Measurements from ENCODE around the gene THRAP3. TPM values are rescaled to one million over a fixed set of nuclear protein-coding genes. Genes with fewer than 3 reads are reported as not detected.

The THRAP3 gene
- total RNA-seq, 2 experiments from 2014 or later, result 136 to 140 TPM

GRCh38 chr1:36337830-36338229, 113.6 kb downstream of the THRAP3 start:
- peaks cover 8% of the 10 kb centered on the region for H3K36me3 Mint-ChIP-seq (ENCODE audit: low read depth)
- ATAC-seq, result no peak

DNA sequence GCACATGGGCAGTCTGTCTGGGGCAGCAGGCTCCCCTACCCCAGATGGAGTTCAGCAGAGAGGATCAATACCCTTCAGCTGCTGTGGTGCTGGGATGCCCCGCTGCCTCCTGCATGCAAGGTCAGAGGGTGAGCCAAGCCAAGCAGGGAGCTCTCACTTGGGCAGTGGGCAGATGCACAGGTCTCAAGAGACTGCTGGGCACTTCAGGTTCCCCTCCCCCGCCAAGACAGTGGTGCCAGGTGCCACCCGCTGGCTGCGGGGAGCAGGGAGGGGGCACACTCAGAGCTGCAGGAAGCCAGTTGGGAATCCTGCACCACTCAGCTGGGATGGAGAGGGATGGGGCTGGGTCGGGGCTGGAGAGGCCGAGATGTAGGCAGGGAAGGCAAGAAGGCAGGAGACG, 115.0 kb downstream of the THRAP3 start:
- POLR2A ChIA-PET, result no interaction called here

More at GRCh38 chr1:36337830-36338229, 113.6 kb downstream of the THRAP3 start:
- Mint-ChIP-seq H3K4me1 (ENCODE audit: low read depth) (peaks cover 19% of the 10 kb centered on the region), H3K27ac (no peak overlapping the region), H3K4me3 (no peak overlapping the region), H3K27me3 (ENCODE audit: low read depth) (no peaks in the 10 kb centered on the region), H3K9me3 (ENCODE audit: insufficient read depth) (no peaks in the 10 kb centered on the region)
- CTCF ChIA-PET, result no interaction called here
- no peak for DNase-seq
- POLR2A ChIA-PET, result interaction anchor here (0.6 kb wide), 1 partner anchor 189 kb away, joined by 3 read pairs; the partner anchor contains the start of gene TRAPPC3

DNA sequence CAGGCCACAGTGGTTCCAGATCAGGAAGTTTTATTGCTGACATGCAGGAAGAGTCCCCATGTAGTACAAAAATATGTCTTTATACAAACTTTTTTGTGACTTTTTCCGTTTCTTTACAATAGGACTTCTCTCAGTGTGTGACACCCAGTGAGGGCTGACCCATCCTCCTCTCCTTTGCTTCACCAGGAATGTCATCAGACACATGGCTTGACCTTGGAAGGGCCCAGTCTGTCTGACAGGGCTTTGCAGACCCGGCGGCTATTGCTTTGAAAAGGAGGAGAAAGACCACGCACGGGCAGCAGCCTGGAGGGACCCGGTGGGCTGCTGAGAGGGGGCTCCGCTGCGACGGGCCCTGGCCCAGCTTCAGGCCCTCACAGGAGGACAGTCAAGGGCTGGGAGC, 115.4 kb downstream of the THRAP3 start:
- Mint-ChIP-seq H3K27ac (peak overlapping the region; percentile 67), H3K4me3 (no peak overlapping the region), H3K36me3 (ENCODE audit: low read depth) (peaks cover 9% of the 10 kb centered on the region), H3K4me1 (ENCODE audit: low read depth) (peaks cover 19% of the 10 kb centered on the region), H3K9me3 (ENCODE audit: insufficient read depth) (no peaks in the 10 kb centered on the region), H3K27me3 (ENCODE audit: low read depth) (no peaks in the 10 kb centered on the region)
- no peak for ATAC-seq
- no peak for DNase-seq
- POLR2A ChIA-PET, result no interaction called here
- CTCF ChIA-PET, result interaction anchor here (0.9 kb wide), 1 partner anchor 30 kb away, joined by 3 read pairs; no protein-coding TSS in a partner anchor

More for the DNA sequence above, 115.0 kb downstream of the THRAP3 start:
- ATAC-seq, result no peak
- H3K36me3 Mint-ChIP-seq (ENCODE audit: low read depth), result peaks cover 8% of the 10 kb centered on the region
- H3K27me3 Mint-ChIP-seq (ENCODE audit: low read depth), result no peaks in the 10 kb centered on the region
- DNase-seq, result no peak
- CTCF ChIA-PET, result interaction anchor here (0.9 kb wide), 1 partner anchor 30 kb away, joined by 3 read pairs; no protein-coding TSS in a partner anchor
- peak overlapping the region; percentile 67 for H3K27ac Mint-ChIP-seq
- no peaks in the 10 kb centered on the region for H3K9me3 Mint-ChIP-seq (ENCODE audit: insufficient read depth)
- no peak overlapping the region for H3K4me3 Mint-ChIP-seq
- peaks cover 19% of the 10 kb centered on the region for H3K4me1 Mint-ChIP-seq (ENCODE audit: low read depth)

GRCh38 chr1:36341626-36342320, 117.5 kb downstream of the THRAP3 start:
- ChIA-PET POLR2A (interaction anchor here (0.9 kb wide), 1 partner anchor 59 kb away, joined by 3 read pairs; no protein-coding TSS in a partner anchor), CTCF (interaction anchor here (0.7 to 3.2 kb wide), 21 partner anchors 8 to 180 kb away, joined by 3 to 53 read pairs (median 8); partner anchors contain the start of gene LSM10)
- Mint-ChIP-seq H3K4me1 (ENCODE audit: low read depth) (peaks cover 19% of the 10 kb centered on the region), H3K9me3 (ENCODE audit: insufficient read depth) (no peaks in the 10 kb centered on the region), H3K4me3 (no peak overlapping the region), H3K27me3 (ENCODE audit: low read depth) (no peaks in the 10 kb centered on the region), H3K36me3 (ENCODE audit: low read depth) (peaks cover 19% of the 10 kb centered on the region), H3K27ac (no peak overlapping the region)
- DNase-seq, result no peak
- ATAC-seq, result no peak

DNA sequence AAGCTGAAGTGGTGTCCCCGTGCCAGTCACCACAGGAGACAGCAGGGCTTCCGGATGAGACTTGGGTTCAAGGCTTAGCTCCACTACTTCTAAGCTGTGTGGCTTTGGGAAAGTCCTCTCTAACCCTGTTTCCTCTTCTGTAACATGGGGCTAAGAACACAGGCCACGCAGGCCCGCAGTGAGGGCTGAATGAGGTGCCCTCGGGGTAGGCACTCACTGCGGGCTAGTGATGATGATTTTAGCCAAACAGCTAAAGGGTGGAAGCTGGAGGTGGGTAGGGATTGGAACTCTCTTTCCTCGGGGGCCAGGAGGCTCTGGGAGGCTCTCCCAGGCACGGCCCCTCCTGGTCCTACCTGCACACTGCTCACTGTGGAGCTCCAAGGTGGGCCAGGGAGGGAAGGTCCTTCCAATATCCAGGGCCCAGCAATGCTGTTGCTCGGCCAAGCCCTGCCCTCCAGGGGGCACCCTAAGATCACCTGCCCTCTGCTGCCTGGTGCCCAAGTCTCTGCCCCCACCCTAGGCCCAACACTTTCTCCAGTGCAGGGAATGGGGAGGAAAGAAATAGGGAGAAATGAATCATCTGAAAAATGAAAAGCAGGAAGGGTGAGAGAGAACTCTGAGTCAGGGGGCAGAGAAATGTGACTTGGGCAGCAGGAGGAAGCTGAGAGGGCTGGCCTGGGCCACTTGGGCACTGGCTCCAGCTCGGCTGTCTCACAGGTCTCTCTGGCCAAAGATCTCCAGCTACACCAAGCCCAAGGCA, 118.4 kb downstream of the THRAP3 start:
- Mint-ChIP-seq H3K27ac (peak overlapping the region; percentile 50), H3K9me3 (ENCODE audit: insufficient read depth) (no peaks in the 10 kb centered on the region)

DNA sequence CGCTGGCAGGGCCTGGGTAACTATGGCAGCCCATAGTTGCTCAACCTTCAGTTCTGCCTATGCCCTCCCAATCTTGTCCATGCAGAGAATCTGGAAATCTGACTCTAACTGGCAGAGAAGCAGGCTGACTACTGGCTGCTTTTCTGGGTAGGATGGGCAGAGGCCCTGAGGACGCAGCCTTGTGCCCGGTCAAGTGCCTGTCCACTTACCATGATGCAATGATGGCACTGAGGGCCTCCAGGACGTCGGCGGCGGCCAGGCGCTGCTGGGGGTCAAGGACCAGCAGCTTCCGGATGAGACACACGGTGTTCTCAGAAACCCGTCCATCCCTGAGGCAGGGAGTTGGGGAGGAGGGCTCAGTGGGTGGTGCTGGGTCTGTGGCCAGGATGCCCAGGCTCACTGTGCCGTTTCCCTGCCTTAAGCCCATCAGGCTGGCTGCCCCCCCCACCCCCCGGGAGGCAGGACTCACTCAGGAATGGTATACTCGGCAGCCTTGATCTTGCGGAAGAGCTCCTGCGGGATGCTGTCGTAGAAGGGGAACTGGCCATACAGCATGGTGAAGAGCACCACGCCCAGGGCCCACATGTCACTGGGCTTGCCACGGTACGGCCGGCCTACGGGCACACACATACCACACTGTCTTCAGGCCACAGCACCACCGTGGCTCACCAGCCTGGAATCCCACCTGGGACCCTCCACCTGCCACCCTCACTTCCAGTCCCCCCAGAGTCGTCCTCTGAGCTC, 119.6 kb downstream of the THRAP3 start:
- Mint-ChIP-seq H3K4me3 (no peak overlapping the region), H3K27me3 (ENCODE audit: low read depth) (no peaks in the 10 kb centered on the region), H3K9me3 (ENCODE audit: insufficient read depth) (no peaks in the 10 kb centered on the region), H3K36me3 (ENCODE audit: low read depth) (peaks cover 35% of the 10 kb centered on the region), H3K4me1 (ENCODE audit: low read depth) (peaks cover 8% of the 10 kb centered on the region), H3K27ac (no peak overlapping the region)
- ChIA-PET POLR2A (interaction anchor here (0.7 kb wide), 1 partner anchor 19 kb away, joined by 3 read pairs; no protein-coding TSS in a partner anchor), CTCF (interaction anchor here (0.7 to 3.2 kb wide), 14 partner anchors 8 to 81 kb away, joined by 3 to 53 read pairs (median 14); no protein-coding TSS in a partner anchor)
- ATAC-seq, result no peak
- DNase-seq, result no peak

More for the DNA sequence above, 118.4 kb downstream of the THRAP3 start:
- H3K27me3 Mint-ChIP-seq (ENCODE audit: low read depth), result no peaks in the 10 kb centered on the region
- H3K36me3 Mint-ChIP-seq (ENCODE audit: low read depth), result peaks cover 25% of the 10 kb centered on the region
- ChIA-PET CTCF (interaction anchor here (0.6 to 3.2 kb wide), 27 partner anchors 9 to 1730 kb away, joined by 3 to 53 read pairs (median 6); partner anchors contain the start of genes LSM10 and TRAPPC3), POLR2A (interaction anchor here (0.6 to 0.9 kb wide), 2 partner anchors 24 to 58 kb away, joined by 3 read pairs; no protein-coding TSS in a partner anchor)
- ATAC-seq (peak; percentile 83), DNase-seq (peak; percentile 67)
- peaks cover 19% of the 10 kb centered on the region for H3K4me1 Mint-ChIP-seq (ENCODE audit: low read depth)
- no peak overlapping the region for H3K4me3 Mint-ChIP-seq

- H3K27me3 Mint-ChIP-seq (ENCODE audit: low read depth), result no peaks in the 10 kb centered on the region
- no peaks in the 10 kb centered on the region for H3K9me3 Mint-ChIP-seq (ENCODE audit: insufficient read depth)
- ATAC-seq (no peak), DNase-seq (no peak)
- H3K27ac Mint-ChIP-seq, result no peak overlapping the region
- peaks cover 34% of the 10 kb centered on the region for H3K36me3 Mint-ChIP-seq (ENCODE audit: low read depth)
- CTCF ChIA-PET, result interaction anchor here (1.1 to 1.2 kb wide), 2 partner anchors 23 to 24 kb away, joined by 4 to 5 read pairs; no protein-coding TSS in a partner anchor
- POLR2A ChIA-PET, result interaction anchor here (0.7 kb wide), 1 partner anchor 18 kb away, joined by 3 read pairs; no protein-coding TSS in a partner anchor
- peaks cover 3% of the 10 kb centered on the region for H3K4me1 Mint-ChIP-seq (ENCODE audit: low read depth)
- no peak overlapping the region for H3K4me3 Mint-ChIP-seq
Measured at GRCh38 chr1:36344395-36344680, 120.1 kb downstream of the THRAP3 start.

DNA sequence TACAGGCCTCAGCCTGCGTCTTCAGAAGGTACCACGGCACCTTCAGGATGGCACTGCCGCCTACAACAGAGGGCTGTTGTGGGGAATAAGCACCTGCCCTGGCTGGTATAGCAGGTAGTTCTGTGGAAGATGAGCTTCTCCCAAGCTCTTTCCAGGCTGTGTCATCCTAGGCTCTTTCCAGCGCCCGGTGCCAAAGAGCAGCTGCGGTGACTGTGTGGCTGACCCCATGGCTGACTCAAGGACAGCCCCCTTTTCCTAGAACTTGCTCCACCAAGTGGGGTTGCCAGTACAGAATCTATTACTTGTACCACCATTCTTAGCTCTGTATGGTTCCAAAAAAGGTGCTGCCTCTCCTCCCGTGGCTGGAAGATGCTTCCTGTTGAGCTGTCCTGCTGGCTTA, 121.1 kb downstream of the THRAP3 start:
- Mint-ChIP-seq H3K4me1 (ENCODE audit: low read depth) (peaks cover 4% of the 10 kb centered on the region), H3K36me3 (ENCODE audit: low read depth) (peaks cover 35% of the 10 kb centered on the region), H3K4me3 (no peak overlapping the region), H3K27me3 (ENCODE audit: low read depth) (no peaks in the 10 kb centered on the region), H3K27ac (peak overlapping the region; percentile 37), H3K9me3 (ENCODE audit: insufficient read depth) (no peaks in the 10 kb centered on the region)
- DNase-seq (no peak), ATAC-seq (no peak)
- POLR2A ChIA-PET, result interaction anchor here (0.9 kb wide), 1 partner anchor 11 kb away, joined by 3 read pairs; no protein-coding TSS in a partner anchor
- CTCF ChIA-PET, result interaction anchor here (1.2 kb wide), 2 partner anchors 22 to 77 kb away, joined by 3 to 7 read pairs; no protein-coding TSS in a partner anchor

GRCh38 chr1:36346741-36347370, 122.6 kb downstream of the THRAP3 start:
- Mint-ChIP-seq H3K27me3 (ENCODE audit: low read depth) (no peaks in the 10 kb centered on the region), H3K9me3 (ENCODE audit: insufficient read depth) (no peaks in the 10 kb centered on the region)

GRCh38 chr1:36349241-36349671, 125.0 kb downstream of the THRAP3 start:
- peaks cover 50% of the 10 kb centered on the region for H3K36me3 Mint-ChIP-seq (ENCODE audit: low read depth)
- no peaks in the 10 kb centered on the region for H3K27me3 Mint-ChIP-seq (ENCODE audit: low read depth)
- H3K4me3 Mint-ChIP-seq, result no peak overlapping the region
- peaks cover 23% of the 10 kb centered on the region for H3K4me1 Mint-ChIP-seq (ENCODE audit: low read depth)
- ATAC-seq (no peak), DNase-seq (no peak)
- H3K9me3 Mint-ChIP-seq (ENCODE audit: insufficient read depth), result no peaks in the 10 kb centered on the region
- POLR2A ChIA-PET, result no interaction called here
- CTCF ChIA-PET, result interaction anchor here (9.6 kb wide), 1 partner anchor 19 kb away, joined by 82 read pairs; no protein-coding TSS in a partner anchor
- no peak overlapping the region for H3K27ac Mint-ChIP-seq

More at GRCh38 chr1:36346741-36347370, 122.6 kb downstream of the THRAP3 start:
- Mint-ChIP-seq H3K4me1 (ENCODE audit: low read depth) (peaks cover 17% of the 10 kb centered on the region), H3K4me3 (no peak overlapping the region), H3K36me3 (ENCODE audit: low read depth) (peaks cover 38% of the 10 kb centered on the region), H3K27ac (peak overlapping the region; percentile 2)
- ChIA-PET CTCF (interaction anchor here (1.7 kb wide), 1 partner anchor 20 kb away, joined by 5 read pairs; no protein-coding TSS in a partner anchor), POLR2A (no interaction called here)
- ATAC-seq (no peak), DNase-seq (no peak)

Data from activated CD8-positive, alpha-beta T cell treated with anti-CD3 and anti-CD28 coated beads, Interleukin-2, amount 10 ng/mL, durations not matched to agents 7 days and 5 days (primary cell).